Activated CD8-positive, alpha-beta memory T cell treated with anti-CD3 and anti-CD28 coated beads, Interleukin-2, amount 10 ng/mL, durations not matched to agents 7 days and 5 days (primary cell): ENCODE data around the gene HPN. TPM values are rescaled to one million over a fixed set of nuclear protein-coding genes. Genes with fewer than 3 reads are reported as not detected.

Experiments
- total RNA-seq, 2 experiments: library from RNA; stranded (reverse); gene quantifications; one replicate each; pipeline ENCODE4 v1.2.3, GENCODE V29; 2021

The HPN gene
- total RNA-seq, 2 experiments from 2014 or later, result not detected

Other genes starting within 250 kb of the HPN start
- gene ZNF30, start 114.8 kb upstream of the HPN start, total RNA-seq, result 1 to 10 TPM; 2.7 TPM
- gene ZNF792, start 77.5 kb upstream of the HPN start, total RNA-seq, result 10 to 100 TPM; 13.5 to 15.3 TPM
- 100 to 1,000 TPM; 109 to 127 TPM for gene GRAMD1A, start 41.4 kb upstream of the HPN start, total RNA-seq
- under 1 TPM; 0.26 to 0.37 TPM for gene SCN1B, start 11.3 kb upstream of the HPN start, total RNA-seq
- not detected for gene FXYD3, start 74.1 kb downstream of the HPN start, total RNA-seq
- gene LGI4, start 93.3 kb downstream of the HPN start, total RNA-seq, result not detected
- gene FXYD1, start 97.1 kb downstream of the HPN start, total RNA-seq, result under 1 TPM in 1 of 2 experiments, not detected in 1; 0.61 TPM
- 1 to 10 TPM; 1.1 to 1.9 TPM for gene FXYD7, start 101.5 kb downstream of the HPN start, total RNA-seq
- 100 to 1,000 TPM; 262 to 354 TPM for gene FXYD5, start 113.0 kb downstream of the HPN start, total RNA-seq
- gene FAM187B, start 187.0 kb downstream of the HPN start, total RNA-seq, result not detected
- gene LSR, start 207.3 kb downstream of the HPN start, total RNA-seq, result 10 to 100 TPM in 1 of 2 experiments, 1 to 10 TPM in 1; 7.2 to 10.0 TPM
- gene USF2, start 227.2 kb downstream of the HPN start, total RNA-seq, result 100 to 1,000 TPM; 138 to 154 TPM
- gene HAMP, start 240.8 kb downstream of the HPN start, total RNA-seq, result under 1 TPM; 0.55 to 0.77 TPM